Stimulated activated CD4-positive, alpha-beta T cell treated with anti-CD3 and anti-CD28 coated beads, TNF-alpha, amount 100 ng/mL, for 4 hours (primary cell): Measurements from ENCODE around the gene USP49.
A peak's percentile ranks its signal among the peaks of the same experiment; 100 is the strongest.
"Not testable (repeated sequence)": the region's sequence is repeated elsewhere in the genome, so short reads cannot be mapped to it uniquely, and the experiment has no call there.

ENCODE experiments used
- DNase-seq, 3 experiments: peaks; one replicate each; pipeline ENCODE4 v3.0.0-alpha.2; 2020; ENCODE audit warnings: low read depth in 3 of 3

USP49 gene

GRCh38 chr6:41779788-41780550 is 115.2 kb downstream of the USP49 start, which contains the start of gene FRS3:
TSS of gene FRS3 (minus strand) at chr6:41779900. CDS start at chr6:41776987, 2,913 bp downstream.
- DNase-seq: peak; percentile 99 to 100 (median 99)

- no peak for DNase-seq
These were observed 115.8 kb downstream of the USP49 start for GRCh38 chr6:41779336-41779735.

GRCh38 chr6:41778895-41779294 is 116.3 kb downstream of the USP49 start:
- no peak for DNase-seq

- DNase-seq: no peak
These were observed 117.5 kb downstream of the USP49 start for GRCh38 chr6:41777551-41778285.

DNA sequence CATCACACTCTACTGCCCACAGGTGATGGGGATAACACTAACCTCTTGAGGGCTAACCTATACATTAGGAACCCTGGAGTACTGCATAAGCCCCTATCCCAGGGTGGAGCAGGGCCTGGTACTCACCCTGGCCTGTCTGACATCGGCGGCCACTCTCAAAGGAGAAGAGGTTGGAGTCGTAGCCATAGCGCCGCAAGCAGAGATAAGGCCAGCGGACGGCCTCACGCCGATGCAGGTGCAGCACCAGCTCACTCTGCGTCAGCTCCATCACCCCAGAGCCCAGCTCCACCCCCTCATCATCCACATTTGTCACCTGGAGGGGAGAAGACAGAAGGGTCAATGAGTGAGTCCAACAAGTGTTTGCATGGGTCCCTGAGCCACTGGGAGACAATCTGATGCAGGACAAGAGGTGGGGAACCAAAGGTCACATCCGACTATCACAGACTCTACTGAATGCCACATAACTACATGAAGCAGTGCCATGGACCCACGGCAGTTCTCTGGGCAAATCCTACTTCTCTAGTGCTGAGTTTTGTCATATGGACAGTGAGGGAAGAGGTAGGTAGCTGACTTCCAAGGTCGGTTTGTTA is 119.8 kb downstream of the USP49 start:
- DNase-seq: no peak

- no peak for DNase-seq
These were observed 120.3 kb downstream of the USP49 start for GRCh38 chr6:41774841-41775240.

DNA sequence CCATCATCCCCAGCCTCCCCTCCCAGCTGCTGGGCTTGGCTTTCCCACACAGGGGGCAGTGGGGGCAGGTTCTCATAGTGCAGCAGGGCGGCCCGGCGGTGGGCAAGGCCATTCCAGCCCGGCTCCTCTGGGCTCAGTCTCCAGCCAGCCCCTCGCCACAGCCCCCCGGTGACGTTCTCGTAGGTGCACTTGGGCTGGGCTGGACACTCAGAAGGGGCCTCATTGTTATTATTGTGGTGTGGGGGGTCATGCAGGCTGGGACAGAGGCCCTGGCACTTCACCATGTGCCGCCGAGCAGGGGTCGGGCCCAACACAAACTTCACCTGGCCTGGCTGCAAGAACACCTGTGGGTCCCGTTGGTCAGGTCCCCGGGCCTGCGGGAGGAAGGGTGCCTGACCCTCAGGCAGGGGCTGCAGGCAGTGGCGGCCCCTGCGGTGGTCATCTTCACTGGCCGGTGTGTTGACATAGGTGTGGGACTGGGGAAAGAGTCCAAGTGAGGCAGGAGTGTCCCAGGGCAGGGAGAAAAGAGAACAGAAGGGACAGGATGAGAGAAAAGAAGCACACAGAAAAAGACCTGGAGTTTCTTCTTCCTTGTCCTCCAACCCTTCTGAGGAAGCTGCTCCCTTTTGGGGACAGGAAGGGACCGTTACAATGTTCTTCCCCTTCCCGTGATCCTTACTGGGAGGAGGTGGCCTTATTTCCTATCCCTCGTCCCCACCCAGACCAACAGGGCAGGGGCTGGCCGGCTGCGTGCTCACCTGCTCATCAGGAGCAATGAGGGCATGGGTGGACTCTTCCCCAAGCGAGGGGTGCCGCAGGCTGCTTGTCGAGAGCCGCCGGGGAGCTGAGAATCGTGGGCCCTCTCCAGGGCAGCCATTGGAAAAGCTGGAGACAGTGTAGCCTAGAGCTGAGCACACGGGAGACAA is 123.9 kb downstream of the USP49 start:
- no peak for DNase-seq

GRCh38 chr6:41770381-41771057 is 124.7 kb downstream of the USP49 start:
- DNase-seq: no peak

GRCh38 chr6:41769376-41769775 is 125.8 kb downstream of the USP49 start:
- no peak for DNase-seq

GRCh38 chr6:41768545-41769308 is 126.4 kb downstream of the USP49 start:
- no peak for DNase-seq

DNA sequence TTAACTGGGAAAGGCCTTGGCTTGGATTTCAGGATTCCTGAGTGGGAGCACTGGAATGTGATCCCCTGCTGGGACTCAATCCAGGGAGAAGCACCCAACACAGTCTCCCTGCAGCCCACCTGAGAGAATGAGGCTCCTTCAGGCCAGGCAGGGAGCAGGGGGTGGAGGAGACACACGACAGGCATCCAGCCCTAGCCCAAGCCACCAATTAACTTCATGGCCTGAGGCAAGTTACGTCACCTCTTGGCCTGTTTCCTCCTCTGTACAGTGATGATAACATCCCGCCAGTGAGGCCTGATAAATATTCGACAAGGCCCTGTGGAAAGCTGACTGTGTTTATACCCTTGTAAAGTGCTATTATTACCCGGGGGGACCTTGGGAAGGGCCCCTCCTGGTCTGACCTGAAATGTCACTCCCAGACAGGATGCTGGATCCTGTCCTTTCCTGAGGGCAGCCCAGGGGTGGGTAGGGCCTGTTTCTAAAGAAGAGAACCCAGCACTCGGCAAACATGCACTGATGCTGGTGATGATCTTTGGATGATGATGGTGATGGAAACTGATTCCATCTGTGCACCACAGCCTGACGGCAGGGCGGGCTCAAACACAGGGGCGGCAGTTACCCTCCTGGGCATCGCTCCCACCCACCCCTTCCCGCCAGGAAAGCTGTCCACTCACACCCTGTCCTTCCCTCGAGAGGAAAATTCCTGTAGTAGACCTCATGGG is 127.9 kb downstream of the USP49 start:
- no peak for DNase-seq

- not testable (repeated sequence) for DNase-seq
These were observed 129.0 kb downstream of the USP49 start for GRCh38 chr6:41766043-41766664.

- DNase-seq: no peak
These were observed 131.7 kb downstream of the USP49 start for GRCh38 chr6:41763470-41763869.

DNA sequence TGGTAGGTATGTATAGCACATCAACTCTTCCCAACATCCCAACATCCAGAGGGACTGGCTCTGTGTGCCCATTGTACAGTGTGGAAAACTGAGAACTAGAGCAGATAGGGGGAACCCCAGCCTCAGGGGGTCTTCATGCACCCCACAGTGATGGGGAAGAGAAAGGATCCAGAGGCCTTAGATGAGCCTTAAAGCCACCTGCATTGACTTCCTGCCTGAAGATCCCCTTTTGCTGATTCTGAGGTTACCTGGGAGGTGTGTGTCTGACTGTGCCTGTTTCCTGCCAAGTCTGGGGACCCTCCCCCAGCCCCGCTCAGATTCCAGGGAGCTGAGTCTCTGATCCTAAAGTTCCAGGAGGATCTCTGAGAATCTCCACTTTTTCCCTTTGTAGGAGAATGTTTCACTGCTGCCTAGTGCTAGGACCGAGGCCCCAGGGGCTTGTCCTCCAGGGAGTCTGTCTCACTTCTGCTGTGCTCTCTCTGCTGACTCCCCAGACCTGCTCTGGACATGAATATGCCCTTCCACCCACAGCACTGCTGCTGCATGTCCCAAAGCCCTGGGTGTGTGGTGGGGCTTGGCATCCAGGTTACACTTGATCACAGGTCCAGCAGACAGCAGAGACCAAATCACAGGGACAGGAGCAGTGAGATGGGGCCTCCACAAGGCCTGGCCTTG is 135.1 kb downstream of the USP49 start:
- no peak for DNase-seq

- DNase-seq: no peak
These were observed 135.9 kb downstream of the USP49 start for GRCh38 chr6:41759106-41759904.

GRCh38 chr6:41758641-41759035 is 136.5 kb downstream of the USP49 start:
- DNase-seq: no peak

- peak in 1 of 3 experiments; percentile 28 for DNase-seq
These were observed 137.1 kb downstream of the USP49 start for GRCh38 chr6:41757931-41758640.
